Small intestine (tissue), 7 donors: ENCODE data around the gene DCLK1. TPM values are rescaled to one million over a fixed set of nuclear protein-coding genes. Genes with fewer than 3 reads are reported as not detected.

Source experiments
- DNase-seq, 2 donors: peaks; one replicate each; pipeline versions ENCODE4 v3.0.0 to v3.0.0-alpha.2; 2013
- FAIRE-seq: peaks from 2 replicates; lab custom pipeline; 2012; peaks lifted over from hg19 to GRCh38; lab: Jason Lieb, UNC
- H3K27ac ChIP-seq, 3 donors: one replicate each; pipeline ENCODE4 v1.5.1; 2013; ENCODE audit warnings: low read length in 2 of 3, mild to moderate bottlenecking in 2 of 3, control low read depth in 1 of 3, inconsistent platforms in 1 of 3, low read depth in 1 of 3, moderate library complexity in 1 of 3
- H3K27me3 ChIP-seq, 3 donors: one replicate each; pipeline ENCODE4 v1.6.1; 2013; ENCODE audit warnings: low read length in 3 of 3, inconsistent platforms in 1 of 3; ENCODE audit not compliant: control insufficient read depth in 3 of 3, insufficient read depth in 3 of 3
- H3K36me3 ChIP-seq, 3 donors: one replicate each; pipeline ENCODE4 v1.6.1; 2013; ENCODE audit warnings: low read length in 3 of 3, inconsistent platforms in 1 of 3, low read depth in 1 of 3, mild to moderate bottlenecking in 1 of 3, moderate library complexity in 1 of 3; ENCODE audit not compliant: control insufficient read depth in 3 of 3, insufficient read depth in 2 of 3
- H3K4me1 ChIP-seq, 3 donors: one replicate each; pipeline ENCODE4 v1.6.1; 2013; ENCODE audit warnings: low read length in 2 of 3, inconsistent platforms in 1 of 3, low read depth in 1 of 3, mild to moderate bottlenecking in 1 of 3, moderate library complexity in 1 of 3; ENCODE audit not compliant: control insufficient read depth in 3 of 3, insufficient read depth in 2 of 3
- H3K4me3 ChIP-seq, 3 donors: one replicate each; pipeline ENCODE4 v1.5.1; 2013; ENCODE audit warnings: low read length in 3 of 3, control low read depth in 1 of 3, inconsistent platforms in 1 of 3, low read depth in 1 of 3, mild to moderate bottlenecking in 1 of 3, moderate library complexity in 1 of 3
- H3K9me3 ChIP-seq, 2 donors: one replicate each; pipeline ENCODE4 v1.6.1; 2013; ENCODE audit warnings: low read depth in 1 of 2, low read length in 1 of 2; ENCODE audit not compliant: control insufficient read depth in 2 of 2, insufficient read depth in 1 of 2
- WGBS, 3 donors: extraction: QIAGEN DNeasy Blood & Tissue Kit; methylation state at CpG; one replicate each; pipeline ENCODE4 v1.1.7; 2013; 5-methylcytosine and 5-hydroxymethylcytosine counted together
- polyA plus RNA-seq, 4 donors: library from polyadenylated mRNA; stranded (reverse) in 3 of 4; unstranded in 1 of 4; fragments of 200-250 nt in 3 of 4; fragments of 120-200 nt in 1 of 4; gene quantifications; one replicate each; pipeline versions ENCODE4 v1.2.1 to v1.2.3, GENCODE V29; 2013
- donor health status: healthy with polysubstance abuse.
- donor health status: control.
- donor health status: control.
- donor health status: Bipolar disorder and iron deficiency.
- donor health status: healthy.

DCLK1 gene
- polyA plus RNA-seq, 4 donors: 0.54 to 4.9 (median 0.95) TPM; not detected in 1

- FAIRE-seq: no peak
- no peak for DNase-seq
- 35 to 54% (median 38%) methylated on average over 4 of the region's 4 CpGs for WGBS, 3 donors
- Histone ChIP-seq H3K36me3 (no peaks in the 10 kb centered on the region), H3K27me3 (no peaks in the 10 kb centered on the region), H3K9me3 (no peaks in the 10 kb centered on the region), H3K4me3 (no peak overlapping the region), H3K27ac (no peak overlapping the region), H3K4me1 (no peaks in the 10 kb centered on the region)
Measured at GRCh38 chr13:36061054-36061453, 70.1 kb downstream of the DCLK1 start.

DNA sequence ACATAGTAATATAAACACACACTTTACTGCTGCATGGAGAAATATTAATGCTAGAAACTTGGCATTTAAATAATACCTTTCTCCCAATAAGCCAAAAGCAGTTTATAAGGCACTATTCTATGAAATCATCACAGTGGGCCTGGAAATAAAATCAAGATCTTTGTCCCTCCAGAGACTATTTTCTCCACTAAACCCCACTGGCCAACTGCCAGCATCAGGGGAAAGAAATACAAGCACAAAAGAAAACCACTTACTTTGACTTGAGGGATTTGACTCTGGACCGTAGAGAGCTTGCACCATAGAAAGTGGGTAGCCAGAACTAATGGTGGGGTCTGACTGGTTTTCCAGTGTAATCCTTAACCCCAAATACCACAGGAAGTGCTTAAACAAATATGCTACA, 71.9 kb downstream of the DCLK1 start:
- no peaks in the 10 kb centered on the region for H3K36me3 ChIP-seq
- WGBS, 3 donors: 62 to 88% (median 77%) methylated on average over 1 of the region's 1 CpG
- DNase-seq (no peak), FAIRE-seq (no peak)
- no peaks in the 10 kb centered on the region for H3K27me3 ChIP-seq
- no peaks in the 10 kb centered on the region for H3K9me3 ChIP-seq
- no peaks in the 10 kb centered on the region for H3K4me1 ChIP-seq
- no peak overlapping the region for H3K27ac ChIP-seq
- no peak overlapping the region for H3K4me3 ChIP-seq

DNA sequence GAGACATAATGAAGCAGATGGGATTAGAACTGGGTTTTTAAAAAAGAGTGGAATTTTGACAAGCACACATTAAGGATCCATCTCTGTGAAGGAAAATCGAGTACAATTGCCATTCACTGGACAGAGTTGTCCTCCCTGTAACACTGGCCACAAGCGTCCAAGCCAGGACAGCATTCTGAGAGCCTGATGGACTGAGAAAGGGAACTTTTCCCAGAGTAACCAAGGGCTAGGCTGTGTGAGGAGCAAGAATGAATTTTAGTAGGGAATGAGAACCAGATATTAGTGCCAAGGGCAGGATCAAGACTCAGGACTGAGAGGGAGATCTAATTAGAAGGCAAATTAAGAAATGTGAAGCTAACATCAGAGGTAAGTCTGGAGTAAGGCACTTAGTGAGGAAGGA, 73.1 kb downstream of the DCLK1 start:
- no peaks in the 10 kb centered on the region for H3K9me3 ChIP-seq
- DNase-seq: no peak
- H3K27me3 ChIP-seq: no peaks in the 10 kb centered on the region
- FAIRE-seq: no peak
- H3K27ac ChIP-seq: no peak overlapping the region
- 65 to 79% (median 73%) methylated on average over 2 of the region's 2 CpGs for WGBS, 3 donors
- H3K4me3 ChIP-seq: no peak overlapping the region
- H3K36me3 ChIP-seq: no peaks in the 10 kb centered on the region
- no peaks in the 10 kb centered on the region for H3K4me1 ChIP-seq

DNA sequence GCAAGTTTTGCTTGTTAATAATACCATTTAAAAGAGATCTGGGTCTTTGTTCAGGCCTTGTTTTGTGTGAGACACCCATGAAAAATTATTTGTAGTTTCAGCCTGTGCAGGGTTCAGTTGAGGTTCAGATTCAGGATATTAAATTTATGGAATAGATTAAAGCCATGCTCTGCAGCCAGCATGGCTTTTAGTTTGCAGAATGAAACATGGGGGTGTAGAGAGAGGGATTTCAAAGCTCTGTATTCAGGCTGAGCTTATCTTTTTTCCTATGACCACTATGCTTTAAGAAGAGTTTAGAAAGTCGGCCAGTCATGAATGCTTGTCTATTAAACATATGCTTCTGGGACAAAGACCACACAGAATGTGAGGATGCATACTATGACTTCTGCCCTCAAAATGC, 73.6 kb downstream of the DCLK1 start:
- 57 to 79% (median 69%) methylated on average over 1 of the region's 1 CpG for whole genome bisulfite sequencing, 3 donors
- no peak for FAIRE-seq
- Histone ChIP-seq H3K27ac (no peak overlapping the region), H3K36me3 (no peaks in the 10 kb centered on the region), H3K27me3 (no peaks in the 10 kb centered on the region), H3K4me1 (no peaks in the 10 kb centered on the region), H3K4me3 (no peak overlapping the region), H3K9me3 (no peaks in the 10 kb centered on the region)
- no peak for DNase-seq

- no peaks in the 10 kb centered on the region for H3K36me3 ChIP-seq
- H3K4me1 ChIP-seq: no peaks in the 10 kb centered on the region
- 54 to 67% (median 63%) methylated on average over 3 of the region's 3 CpGs for WGBS, 3 donors
- no peak for DNase-seq
- no peaks in the 10 kb centered on the region for H3K27me3 ChIP-seq
- no peak overlapping the region for H3K27ac ChIP-seq
- no peak for FAIRE-seq
- H3K4me3 ChIP-seq: no peak overlapping the region
- no peaks in the 10 kb centered on the region for H3K9me3 ChIP-seq
Measured at GRCh38 chr13:36057041-36057440, 74.1 kb downstream of the DCLK1 start.

DNA sequence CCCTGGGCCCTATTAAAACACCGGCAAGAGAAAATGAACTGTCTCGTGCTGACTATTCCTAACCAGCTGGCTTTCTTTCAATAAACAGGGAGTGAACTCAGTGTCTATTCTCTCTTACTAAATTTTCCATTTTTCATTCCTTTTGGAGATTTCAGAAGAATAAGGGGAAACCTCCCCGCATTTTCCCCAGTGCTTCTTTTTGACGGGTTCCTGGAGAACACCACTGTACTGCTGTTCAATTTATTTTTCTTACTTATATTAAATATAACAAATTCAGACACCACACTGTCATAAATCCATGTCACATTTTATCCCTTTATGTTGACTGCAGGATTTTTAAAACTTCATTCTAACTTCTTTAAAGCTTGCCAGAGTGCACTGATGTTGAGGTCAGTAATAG, 75.8 kb downstream of the DCLK1 start:
- FAIRE-seq (no peak), DNase-seq (no peak)
- H3K36me3 ChIP-seq: no peaks in the 10 kb centered on the region
- no peaks in the 10 kb centered on the region for H3K27me3 ChIP-seq
- H3K4me3 ChIP-seq: no peak overlapping the region
- 64 to 70% (median 65%) methylated on average over 4 of the region's 4 CpGs for WGBS, 3 donors
- no peaks in the 10 kb centered on the region for H3K9me3 ChIP-seq
- H3K27ac ChIP-seq: no peak overlapping the region
- no peaks in the 10 kb centered on the region for H3K4me1 ChIP-seq

GRCh38 chr13:36054041-36054440, 77.1 kb downstream of the DCLK1 start:
- H3K27ac ChIP-seq: no peak overlapping the region
- no peak for DNase-seq
- no peaks in the 10 kb centered on the region for H3K4me1 ChIP-seq
- H3K36me3 ChIP-seq: no peaks in the 10 kb centered on the region
- FAIRE-seq: no peak
- no peaks in the 10 kb centered on the region for H3K27me3 ChIP-seq
- no peaks in the 10 kb centered on the region for H3K9me3 ChIP-seq
- 38 to 63% (median 43%) methylated on average over 2 of the region's 2 CpGs for WGBS, 3 donors
- no peak overlapping the region for H3K4me3 ChIP-seq

DNA sequence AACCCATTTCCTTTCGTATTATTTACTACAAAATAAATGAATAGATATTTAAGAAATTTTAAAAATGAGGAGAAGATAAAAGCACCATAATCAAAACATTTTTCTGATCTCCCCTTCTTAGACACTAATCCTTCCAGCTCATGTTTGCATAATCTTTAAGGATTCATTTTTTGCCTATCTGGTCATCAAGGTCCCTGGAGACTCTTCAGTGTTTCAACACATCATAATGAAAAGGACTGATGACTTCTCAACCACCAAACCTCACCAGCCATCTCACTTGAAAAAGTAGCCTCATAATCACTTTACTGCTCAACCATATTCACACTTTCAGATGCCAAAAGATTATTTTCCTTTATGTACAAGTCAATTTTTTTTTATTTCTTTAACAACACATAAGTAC, 80.1 kb downstream of the DCLK1 start:
- Histone ChIP-seq H3K27me3 (no peaks in the 10 kb centered on the region), H3K27ac (no peak overlapping the region), H3K36me3 (no peaks in the 10 kb centered on the region), H3K4me3 (no peak overlapping the region), H3K4me1 (no peaks in the 10 kb centered on the region), H3K9me3 (no peaks in the 10 kb centered on the region)
- WGBS, 3 donors: 34 to 58% (median 42%) methylated on average over 1 of the region's 1 CpG
- DNase-seq: no peak
- FAIRE-seq: no peak

DNA sequence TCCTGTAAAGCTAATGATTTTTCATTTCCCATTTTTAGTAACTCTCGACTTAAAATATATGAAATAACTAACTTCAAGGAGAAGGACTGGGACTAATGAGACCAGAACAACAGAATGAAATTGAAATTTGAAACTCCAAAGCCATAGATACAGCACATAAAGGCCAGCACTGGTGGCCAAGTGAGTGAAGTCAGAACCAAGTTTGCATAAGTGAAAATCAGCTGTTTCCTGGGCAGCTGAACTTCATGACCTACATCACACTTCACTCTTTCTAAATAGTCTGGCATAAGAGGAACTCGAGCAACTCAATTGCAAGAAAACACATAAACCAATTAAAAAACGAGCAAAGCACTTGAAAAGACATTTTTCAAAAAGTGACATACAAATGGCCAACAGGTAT, 84.5 kb downstream of the DCLK1 start:
- no peak overlapping the region for H3K4me3 ChIP-seq
- H3K4me1 ChIP-seq: no peaks in the 10 kb centered on the region
- H3K27me3 ChIP-seq: no peaks in the 10 kb centered on the region
- WGBS, 3 donors: 28 to 49% (median 31%) methylated on average over 3 of the region's 3 CpGs
- DNase-seq: no peak
- no peaks in the 10 kb centered on the region for H3K36me3 ChIP-seq
- no peak for FAIRE-seq
- no peak overlapping the region for H3K27ac ChIP-seq
- H3K9me3 ChIP-seq: no peaks in the 10 kb centered on the region
